ENCODE measurements around the gene LRFN3.

Gene LRFN3

GRCh38 chr19:35986664-35987570 lies 50.7 kb downstream of the LRFN3 start:
- Histone ChIP-seq H3K9me3 (ENCODE audit: control insufficient read depth, low read length) (no peaks in the 10 kb centered on the region), H3K36me3 (ENCODE audit: control insufficient read depth, insufficient read depth, low read length) (no peaks in the 10 kb centered on the region), H3K9ac (no peak overlapping the region), H3K27ac (no peak overlapping the region), H3K27me3 (ENCODE audit: control insufficient read depth, insufficient read depth, low read length) (no peaks in the 10 kb centered on the region), H3K79me2 (no peaks in the 10 kb centered on the region), H3K4me3 (ENCODE audit: low read depth, low read length) (no peak overlapping the region), H2AFZ (peak overlapping the region; percentile 76), H3K4me1 (no peaks in the 10 kb centered on the region), H3K4me2 (ENCODE audit: low read length) (peak overlapping the region; percentile 42)
- no peak for TF ChIP-seq CTCF (IDR thresholded peaks at IDR 0.05)

DNA sequence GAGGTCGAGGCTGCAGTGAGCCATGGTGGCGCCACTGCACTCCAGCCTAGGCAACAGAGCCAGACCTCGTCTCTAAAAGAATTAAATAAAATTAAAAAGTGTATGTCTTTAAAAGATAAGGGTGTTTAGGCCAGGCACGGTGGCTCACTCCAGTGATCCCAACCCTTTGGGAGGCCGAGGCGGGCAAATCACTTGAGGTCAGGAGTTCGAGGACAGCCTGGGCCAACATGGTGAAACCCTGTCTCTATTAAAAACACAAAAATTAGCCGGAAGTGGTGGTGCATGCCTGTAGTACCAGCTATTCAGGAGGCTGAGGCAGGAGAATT lies 51.4 kb downstream of the LRFN3 start:
- no peaks in the 10 kb centered on the region for H3K4me1 ChIP-seq
- H3K36me3 ChIP-seq (ENCODE audit: control insufficient read depth, insufficient read depth, low read length), result no peaks in the 10 kb centered on the region
- H3K27me3 ChIP-seq (ENCODE audit: control insufficient read depth, insufficient read depth, low read length), result no peaks in the 10 kb centered on the region
- TF ChIP-seq CTCF (IDR thresholded peaks at IDR 0.05), result no peak
- no peak overlapping the region for H3K4me2 ChIP-seq (ENCODE audit: low read length)
- no peaks in the 10 kb centered on the region for H3K9me3 ChIP-seq (ENCODE audit: control insufficient read depth, low read length)
- no peaks in the 10 kb centered on the region for H3K79me2 ChIP-seq
- H3K4me3 ChIP-seq (ENCODE audit: low read depth, low read length), result no peak overlapping the region
- H3K27ac ChIP-seq, result no peak overlapping the region
- H2AFZ ChIP-seq, result peak overlapping the region; percentile 76
- no peak overlapping the region for H3K9ac ChIP-seq

GRCh38 chr19:35988824-35989223 lies 52.6 kb downstream of the LRFN3 start:
- no peak for TF ChIP-seq CTCF (IDR thresholded peaks at IDR 0.05)
- H3K4me2 ChIP-seq (ENCODE audit: low read length), result no peak overlapping the region
- H3K9me3 ChIP-seq (ENCODE audit: control insufficient read depth, low read length), result no peaks in the 10 kb centered on the region
- no peaks in the 10 kb centered on the region for H3K27me3 ChIP-seq (ENCODE audit: control insufficient read depth, insufficient read depth, low read length)
- H3K4me3 ChIP-seq (ENCODE audit: low read depth, low read length), result no peak overlapping the region
- H3K27ac ChIP-seq, result no peak overlapping the region
- H3K9ac ChIP-seq, result no peak overlapping the region
- H2AFZ ChIP-seq, result no peak overlapping the region
- no peaks in the 10 kb centered on the region for H3K79me2 ChIP-seq
- H3K36me3 ChIP-seq (ENCODE audit: control insufficient read depth, insufficient read depth, low read length), result no peaks in the 10 kb centered on the region
- no peaks in the 10 kb centered on the region for H3K4me1 ChIP-seq

DNA sequence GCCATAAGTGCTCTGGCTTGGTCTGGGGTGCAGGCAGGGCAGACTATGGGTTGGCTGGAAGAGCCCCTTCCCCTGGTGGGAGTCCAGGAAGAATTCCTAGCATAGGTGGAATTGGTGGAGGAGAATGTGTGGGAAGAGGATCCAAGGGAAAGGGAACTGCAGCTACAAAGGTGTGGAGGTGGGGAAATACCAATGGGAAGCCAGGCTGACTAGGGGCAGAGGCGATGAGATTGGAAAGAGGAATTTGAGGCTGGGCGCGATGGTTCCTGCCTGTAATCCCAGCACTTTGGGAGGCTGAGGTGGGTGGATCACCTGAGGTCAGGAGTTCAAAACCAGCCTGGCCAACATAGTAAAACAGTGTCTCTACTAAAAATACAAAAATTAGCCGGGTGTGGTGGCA lies 54.0 kb downstream of the LRFN3 start:
- H3K9me3 ChIP-seq (ENCODE audit: control insufficient read depth, low read length), result no peaks in the 10 kb centered on the region
- H3K4me2 ChIP-seq (ENCODE audit: low read length), result no peak overlapping the region
- H3K4me3 ChIP-seq (ENCODE audit: low read depth, low read length), result no peak overlapping the region
- H3K79me2 ChIP-seq, result peaks cover 3% of the 10 kb centered on the region
- H3K36me3 ChIP-seq (ENCODE audit: control insufficient read depth, insufficient read depth, low read length), result no peaks in the 10 kb centered on the region
- no peak overlapping the region for H2AFZ ChIP-seq
- H3K27ac ChIP-seq, result no peak overlapping the region
- no peaks in the 10 kb centered on the region for H3K4me1 ChIP-seq
- no peaks in the 10 kb centered on the region for H3K27me3 ChIP-seq (ENCODE audit: control insufficient read depth, insufficient read depth, low read length)
- no peak for TF ChIP-seq CTCF (IDR thresholded peaks at IDR 0.05)
- H3K9ac ChIP-seq, result no peak overlapping the region

Measured in parathyroid adenoma (tissue), 2 donors.